Activated CD4-positive, CD25-positive, alpha-beta regulatory T cell treated with anti-CD3 and anti-CD28 coated beads, Interleukin-2, amount 50 U/mL, for 24 hours (primary cell): ENCODE results near the gene KDM1B.

ENCODE experiments used
- ATAC-seq, 2 donors: fragments of 150-1000 bp; cut with Tn5 transposase; one replicate each; pipeline ENCODE4 v1.10.0; 2021; ENCODE audit warnings: mild to moderate bottlenecking in 1 of 2, moderate library complexity in 1 of 2

KDM1B gene

DNA sequence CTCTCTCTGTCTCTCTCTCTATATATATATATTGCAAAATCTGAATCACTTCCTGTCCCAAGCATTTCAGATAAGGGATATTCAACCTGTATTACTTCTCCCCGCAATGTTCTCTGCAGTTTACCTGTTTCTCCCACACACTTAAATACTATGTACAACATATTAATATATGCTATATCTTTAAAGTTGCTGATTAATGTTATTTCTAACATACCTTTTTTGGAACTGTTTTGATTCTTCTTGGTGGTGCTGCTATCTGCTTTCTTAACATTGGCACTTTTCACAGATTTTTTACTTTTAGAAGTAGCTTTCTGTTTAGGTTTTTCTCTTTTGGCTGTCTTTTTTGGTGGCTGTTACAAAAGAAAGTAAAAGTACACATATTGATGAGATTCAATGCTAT lies 81.9 kb downstream of the KDM1B start:
- no peak for ATAC-seq

DNA sequence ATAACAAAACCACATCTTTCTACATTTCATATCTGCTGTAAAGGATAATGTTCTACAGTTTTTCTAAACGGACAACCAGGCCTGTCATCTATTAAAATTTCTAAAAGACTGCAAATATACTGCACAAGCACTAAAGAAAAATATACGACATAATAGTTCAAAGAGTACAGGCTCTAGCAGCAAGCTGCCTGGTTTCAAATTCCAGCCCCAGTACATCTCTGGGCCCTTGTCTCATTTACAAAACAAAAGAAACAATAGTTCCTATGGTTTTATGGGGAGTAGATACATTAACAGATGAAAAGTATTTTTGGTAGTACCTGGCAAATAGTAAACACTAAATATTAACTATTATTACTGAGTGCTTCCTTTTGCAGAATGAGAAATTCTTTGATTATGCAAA lies 85.0 kb downstream of the KDM1B start:
- no peak for ATAC-seq

DNA sequence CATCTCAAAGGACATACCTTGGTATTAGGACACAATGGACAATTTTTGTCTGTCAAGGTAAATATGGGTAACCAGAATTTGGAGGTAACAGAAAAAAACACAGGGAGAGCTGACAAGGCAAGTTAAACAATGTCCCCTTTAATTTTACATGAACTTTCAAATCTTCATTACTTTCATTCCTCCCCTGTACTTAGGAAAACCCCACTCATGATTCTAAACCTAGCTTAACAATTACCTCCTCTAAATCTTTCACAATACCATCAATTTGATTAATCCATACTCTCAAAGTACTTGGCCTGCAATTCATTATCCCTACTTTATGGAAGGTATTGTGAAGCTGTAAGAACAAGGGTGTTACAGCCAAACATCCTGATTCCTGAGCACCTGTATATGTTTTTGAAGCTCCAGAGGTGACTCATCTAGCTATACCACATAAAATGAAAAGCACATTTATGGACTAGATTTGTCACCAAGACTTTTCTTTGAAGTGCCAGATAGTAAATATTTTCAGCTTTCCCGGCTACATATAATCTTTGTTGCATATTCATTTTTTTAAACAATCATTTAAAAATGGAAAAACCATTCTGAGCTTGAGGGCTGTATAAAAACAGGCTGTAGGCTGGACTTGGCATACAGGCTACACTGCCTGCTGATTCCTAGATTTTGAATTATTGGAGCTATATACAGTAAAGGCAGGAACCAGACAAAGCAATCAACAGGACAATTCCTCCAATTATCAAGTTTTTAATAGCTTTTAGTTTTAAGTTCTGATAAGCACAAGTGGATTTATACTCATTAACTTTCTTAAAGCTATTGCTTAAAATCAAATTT lies 86.2 kb downstream of the KDM1B start:
- peak; percentile 25 to 36 for ATAC-seq

DNA sequence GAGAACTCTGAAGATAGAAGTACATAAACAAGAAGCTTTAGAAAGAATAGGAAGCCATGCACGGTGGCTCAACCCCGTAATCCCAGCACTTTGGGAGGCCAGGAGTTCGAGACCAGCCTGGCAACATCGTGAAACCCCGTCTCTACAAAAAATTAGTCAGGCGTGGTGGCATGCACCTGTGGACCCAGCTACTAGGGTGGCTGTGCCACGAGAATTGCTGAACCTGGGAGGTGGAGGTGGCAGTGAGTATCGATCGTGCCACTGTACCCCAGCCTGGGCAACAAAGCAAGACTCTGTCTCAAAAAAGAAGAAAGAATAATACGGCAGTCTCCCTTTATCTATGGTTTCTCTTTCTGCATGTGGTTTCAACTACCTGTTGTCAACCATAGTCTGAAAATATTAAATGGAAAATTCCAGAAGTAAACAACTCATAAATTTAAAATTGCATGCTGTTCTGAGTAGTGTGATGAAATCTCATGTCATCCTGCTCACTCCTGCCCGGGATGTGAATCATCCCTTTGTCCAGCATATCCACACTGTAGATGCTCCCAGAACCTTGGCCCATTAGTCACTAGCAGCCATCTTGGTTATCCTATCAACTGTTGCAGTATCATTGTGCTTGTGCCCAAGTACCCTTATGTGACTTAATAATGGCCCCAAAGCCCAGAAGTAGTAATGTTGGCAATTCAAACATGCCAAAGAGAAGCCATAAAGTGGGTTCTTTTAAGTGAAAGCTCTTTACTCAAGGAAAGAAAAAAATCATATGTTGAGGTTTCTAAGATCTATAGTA lies 87.0 kb downstream of the KDM1B start:
- ATAC-seq = no peak

DNA sequence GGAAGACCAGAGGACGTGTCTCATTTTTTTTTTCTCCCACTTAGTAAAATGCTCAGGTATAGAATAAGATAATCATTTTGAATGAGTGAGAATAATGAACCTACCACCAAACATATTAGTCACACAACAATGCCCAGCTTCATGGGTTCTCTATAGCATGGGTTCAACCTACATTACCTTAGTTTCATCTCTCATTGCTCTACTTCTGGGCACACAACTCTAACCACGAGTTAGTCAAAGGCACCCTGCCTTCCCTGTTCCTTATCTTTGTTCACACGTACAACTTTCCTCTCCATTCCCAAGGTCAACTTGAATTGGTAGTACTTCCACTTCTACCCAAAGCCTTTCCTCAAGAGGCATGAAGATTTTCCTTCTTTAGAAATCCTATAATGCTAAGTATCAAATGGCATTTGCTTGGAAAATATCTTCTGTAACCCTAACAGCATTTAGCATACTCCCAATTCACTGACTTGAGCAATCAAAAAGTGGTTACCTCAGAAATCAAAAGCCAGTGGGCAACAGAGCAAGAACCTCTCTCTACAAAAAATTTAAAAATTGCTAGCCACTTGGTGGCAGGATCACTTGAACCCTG lies 88.2 kb downstream of the KDM1B start:
- ATAC-seq = peak; percentile 49 to 65

DNA sequence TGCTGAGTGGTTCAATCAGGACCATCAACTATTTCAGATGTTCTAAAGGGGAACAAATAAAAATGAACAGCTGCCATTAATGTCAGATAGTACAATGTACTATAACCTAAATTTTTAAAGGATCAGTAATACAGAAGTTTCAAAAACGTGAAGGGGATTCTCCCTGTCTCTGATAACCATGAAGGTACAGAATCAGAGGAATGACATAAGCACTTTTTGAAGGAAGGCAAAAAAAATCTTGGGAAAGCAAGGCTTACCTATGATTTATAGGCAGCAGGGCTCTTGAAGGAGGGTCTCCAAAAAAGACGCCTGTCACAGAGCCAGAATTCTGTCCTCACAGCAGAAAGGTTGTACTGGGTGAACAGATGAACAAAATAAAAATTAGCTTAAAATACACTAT lies 89.0 kb downstream of the KDM1B start:
- no peak for ATAC-seq

DNA sequence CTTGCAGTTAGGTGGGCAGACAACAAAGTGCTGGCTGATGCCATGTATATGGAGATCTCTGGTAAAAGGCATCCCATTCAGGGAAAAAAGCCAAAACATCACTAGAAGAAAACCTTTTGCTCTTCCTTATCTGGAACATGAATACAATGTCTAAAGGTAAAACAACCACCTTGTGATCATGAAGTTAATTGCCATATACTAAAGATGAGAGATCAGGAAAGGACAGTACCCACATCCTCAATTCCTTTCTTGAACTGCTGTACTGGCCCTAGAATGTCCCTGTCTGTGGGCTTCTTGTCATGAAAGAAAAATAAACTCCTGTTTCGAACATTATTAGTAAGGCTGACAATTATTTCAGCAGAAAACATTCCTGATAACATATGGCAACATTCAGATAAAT lies 89.9 kb downstream of the KDM1B start:
- ATAC-seq = no peak

DNA sequence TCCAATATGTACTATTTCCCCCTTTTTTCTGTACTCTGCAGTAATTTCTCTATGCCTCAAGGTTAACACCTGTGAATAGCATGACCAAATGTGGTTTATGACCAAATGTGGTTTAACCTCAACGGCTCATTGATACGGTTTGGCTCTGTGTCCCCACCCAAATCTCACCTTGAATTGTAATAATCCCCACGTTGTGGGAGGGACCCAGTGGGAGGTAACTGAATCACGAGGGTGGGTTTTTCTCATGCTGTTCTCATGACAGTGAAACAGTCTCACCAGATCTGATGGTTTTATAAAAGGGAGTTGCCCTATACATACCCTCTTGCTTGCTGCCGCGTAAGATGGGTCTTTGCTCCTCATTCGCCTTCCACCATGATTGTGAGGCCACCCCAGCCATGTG lies 90.4 kb downstream of the KDM1B start:
- ATAC-seq = peak; percentile 74 to 75

DNA sequence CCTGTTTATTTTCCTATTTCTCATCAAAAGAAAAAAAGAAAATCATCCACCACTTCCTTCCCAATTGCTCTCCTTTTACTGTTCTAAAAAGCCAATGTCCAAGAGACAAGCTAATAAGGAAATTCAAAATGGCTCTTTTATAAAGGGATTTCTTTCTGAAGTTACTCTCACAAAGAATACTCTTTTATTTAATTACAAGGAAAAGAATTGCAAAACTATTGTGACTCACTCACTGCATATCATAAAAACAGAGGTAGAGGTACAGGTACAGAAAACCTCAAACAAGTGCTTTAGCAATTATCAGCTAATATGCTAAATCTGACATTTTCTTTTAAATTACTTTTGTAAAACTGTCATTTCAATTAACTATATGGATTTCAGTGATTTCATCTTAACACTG lies 91.0 kb downstream of the KDM1B start:
- no peak for ATAC-seq

DNA sequence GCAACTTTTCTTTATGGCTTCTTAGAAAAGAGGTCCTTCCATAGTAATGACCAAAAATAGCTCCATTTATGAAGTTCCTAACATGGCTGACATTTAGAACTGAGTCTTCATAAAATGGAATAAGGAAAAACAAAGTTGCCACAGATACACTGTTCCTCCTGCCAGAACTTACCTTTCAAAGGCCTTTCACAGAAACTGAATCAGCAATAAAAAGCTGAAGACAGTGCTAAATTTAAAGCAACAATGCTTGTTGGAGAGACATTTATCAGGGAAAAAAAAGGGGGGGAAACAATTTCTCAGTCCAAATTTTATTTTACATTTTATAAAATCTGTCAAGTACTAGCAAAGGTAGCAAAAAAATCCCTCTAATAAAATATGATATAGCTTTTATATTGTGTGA lies 91.8 kb downstream of the KDM1B start:
- ATAC-seq = no peak

DNA sequence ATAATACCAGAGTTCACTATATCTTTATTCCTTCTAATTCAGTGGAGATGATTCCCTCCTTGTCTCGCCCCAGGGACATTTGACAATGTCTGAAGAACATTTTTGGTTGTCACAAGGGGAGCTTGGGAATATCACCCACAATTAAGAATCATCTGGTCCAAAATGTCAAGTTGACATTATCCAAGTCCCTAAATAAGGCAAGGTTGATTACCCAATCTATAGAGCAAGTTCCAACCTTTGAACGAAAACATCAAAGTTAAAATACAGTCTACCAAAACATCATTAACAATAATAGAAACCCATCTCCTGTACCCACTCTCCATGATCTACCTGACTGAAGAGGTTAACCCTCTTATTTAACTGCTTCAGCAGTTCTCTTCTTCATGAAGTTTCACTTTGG lies 93.5 kb downstream of the KDM1B start:
- ATAC-seq = no peak

DNA sequence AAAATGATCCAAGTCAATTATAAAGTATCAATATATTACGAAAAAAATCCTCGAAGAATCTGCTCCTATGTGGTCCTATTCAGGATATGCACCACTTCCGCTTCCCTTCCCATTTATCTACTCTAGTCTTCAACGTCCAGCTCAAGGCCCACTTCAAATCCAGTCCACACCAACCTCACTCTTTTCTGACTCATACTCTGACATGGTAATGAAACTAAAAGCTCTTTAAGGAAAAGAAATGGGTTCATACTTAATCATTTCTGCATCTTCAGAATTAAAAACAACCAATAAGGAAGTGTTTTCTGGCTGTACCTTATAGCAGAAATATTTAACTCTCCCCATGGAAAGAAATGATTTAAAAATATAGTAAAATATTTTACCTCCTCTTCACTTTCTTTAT lies 94.0 kb downstream of the KDM1B start:
- no peak for ATAC-seq

DNA sequence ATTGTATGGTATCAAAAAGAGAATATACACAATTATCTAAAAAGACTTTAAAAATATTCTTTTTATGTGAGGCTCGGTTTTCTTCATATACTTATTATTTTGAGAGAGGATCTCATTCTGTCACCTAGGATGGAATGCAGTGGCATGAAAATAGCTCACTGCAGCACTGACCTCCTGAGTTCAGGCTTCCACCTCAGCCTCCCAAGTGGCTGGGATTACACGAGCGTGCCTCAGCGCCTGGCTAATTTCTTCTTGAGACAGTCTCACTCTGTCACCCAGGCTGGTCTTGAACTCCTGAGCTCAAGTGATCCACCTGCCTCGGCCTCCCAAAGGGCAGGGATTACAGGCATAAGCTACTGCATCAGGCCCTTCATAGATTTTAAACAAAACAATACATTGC lies 98.4 kb downstream of the KDM1B start:
- ATAC-seq = no peak

DNA sequence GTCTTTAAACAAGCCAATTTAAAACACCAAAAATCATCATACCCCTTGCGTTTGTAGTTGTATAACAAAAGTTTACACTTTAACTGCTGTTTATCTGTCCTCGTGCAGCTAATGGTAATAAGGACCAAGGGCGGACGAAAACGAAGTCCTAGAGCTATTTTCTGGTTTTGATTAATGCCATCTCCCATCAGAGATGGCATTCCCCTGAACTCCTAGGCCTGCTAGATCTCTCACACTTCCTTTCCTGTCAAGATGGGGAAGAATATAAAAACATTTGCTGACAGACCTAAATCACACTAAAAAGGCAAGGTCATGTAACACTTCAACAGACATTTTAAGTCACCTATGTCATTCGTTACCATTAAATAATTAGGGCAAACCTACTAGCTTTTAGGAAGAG lies 99.6 kb downstream of the KDM1B start:
- ATAC-seq = no peak

DNA sequence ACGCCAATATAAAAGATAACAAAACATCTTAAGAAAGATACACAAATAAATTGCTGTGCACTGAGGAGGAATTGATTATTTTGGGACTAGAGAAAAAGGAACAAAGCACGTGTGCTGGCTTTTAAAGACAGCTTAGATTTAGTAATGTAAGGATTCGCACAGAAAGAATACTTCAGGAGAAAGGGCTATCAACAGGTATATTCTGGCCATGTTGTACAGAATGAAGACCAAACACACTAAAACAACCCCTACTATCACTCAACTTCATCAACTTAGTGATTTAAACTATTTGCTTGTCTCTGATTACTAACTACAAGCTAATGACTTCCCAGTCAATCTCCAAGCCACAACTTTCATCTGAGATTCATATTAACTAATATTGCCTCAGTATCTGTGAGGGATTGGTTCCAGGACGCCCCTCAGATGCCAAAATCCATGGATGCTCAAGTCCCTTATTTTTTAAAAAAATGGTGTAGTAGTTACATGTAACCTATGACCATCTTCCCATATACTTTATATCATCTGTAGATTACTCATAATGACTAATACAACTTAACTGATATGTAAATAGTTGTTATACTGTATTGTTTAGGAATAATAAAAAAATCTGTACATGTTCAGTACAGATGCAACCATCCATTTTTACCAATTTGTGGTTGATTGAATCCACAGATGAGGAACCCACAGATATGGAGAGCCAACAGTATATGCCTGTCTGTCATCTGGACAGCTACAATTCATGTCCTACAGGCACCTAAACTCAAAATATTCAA lies 104.6 kb downstream of the KDM1B start:
- peak in 1 of 2 donors; percentile 3 for ATAC-seq

DNA sequence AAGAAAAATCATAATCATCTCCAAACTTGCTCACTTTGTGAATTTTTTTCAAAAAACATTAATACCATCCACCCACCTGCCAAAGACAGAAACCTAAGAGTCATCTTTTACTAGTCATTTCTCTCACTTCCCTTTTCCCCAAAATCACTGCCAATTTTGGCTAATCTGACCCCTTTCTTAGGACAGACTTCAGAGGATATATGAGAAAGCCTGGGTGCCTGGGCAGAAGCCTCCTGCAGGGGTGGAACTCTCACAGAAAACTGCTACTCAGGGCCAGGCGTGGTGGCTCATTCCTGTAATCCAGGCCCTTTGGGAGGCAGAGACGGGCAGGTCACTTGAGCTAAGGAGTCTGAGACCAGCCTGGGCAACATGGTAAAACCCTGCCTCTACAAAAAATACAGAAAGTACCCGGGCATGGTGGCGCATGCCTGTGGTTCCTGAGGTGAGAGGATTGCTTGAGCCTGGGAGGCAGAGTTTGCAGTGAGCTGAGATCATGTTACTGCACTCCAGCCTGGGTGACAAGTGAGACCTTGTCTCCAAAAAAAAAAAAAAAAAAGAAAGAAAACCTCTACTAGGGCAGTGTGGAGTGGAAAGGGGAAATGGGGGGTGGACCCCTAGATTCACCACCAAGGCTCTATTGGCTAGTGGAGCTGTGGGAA lies 105.4 kb downstream of the KDM1B start:
- ATAC-seq = peak; percentile 6 to 9

DNA sequence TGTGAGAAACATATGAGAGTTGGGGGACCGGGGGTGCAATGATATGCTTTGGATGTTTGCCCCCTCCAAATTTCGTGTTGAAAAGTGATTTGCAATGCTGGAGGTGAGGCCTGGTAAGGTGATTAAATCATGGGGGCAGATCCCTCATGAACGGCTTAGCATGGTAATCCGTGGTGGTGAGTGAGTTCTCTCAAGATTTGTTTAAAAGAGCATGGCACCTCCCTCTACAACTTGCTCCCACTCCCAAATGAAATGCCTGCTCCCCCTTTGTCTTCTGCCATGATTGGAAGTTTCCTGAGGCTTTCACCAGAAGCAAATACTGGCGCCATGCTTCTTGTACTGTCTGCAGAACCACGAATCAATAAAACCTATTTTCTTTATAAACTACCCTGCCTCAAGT lies 106.7 kb downstream of the KDM1B start:
- ATAC-seq = no peak

DNA sequence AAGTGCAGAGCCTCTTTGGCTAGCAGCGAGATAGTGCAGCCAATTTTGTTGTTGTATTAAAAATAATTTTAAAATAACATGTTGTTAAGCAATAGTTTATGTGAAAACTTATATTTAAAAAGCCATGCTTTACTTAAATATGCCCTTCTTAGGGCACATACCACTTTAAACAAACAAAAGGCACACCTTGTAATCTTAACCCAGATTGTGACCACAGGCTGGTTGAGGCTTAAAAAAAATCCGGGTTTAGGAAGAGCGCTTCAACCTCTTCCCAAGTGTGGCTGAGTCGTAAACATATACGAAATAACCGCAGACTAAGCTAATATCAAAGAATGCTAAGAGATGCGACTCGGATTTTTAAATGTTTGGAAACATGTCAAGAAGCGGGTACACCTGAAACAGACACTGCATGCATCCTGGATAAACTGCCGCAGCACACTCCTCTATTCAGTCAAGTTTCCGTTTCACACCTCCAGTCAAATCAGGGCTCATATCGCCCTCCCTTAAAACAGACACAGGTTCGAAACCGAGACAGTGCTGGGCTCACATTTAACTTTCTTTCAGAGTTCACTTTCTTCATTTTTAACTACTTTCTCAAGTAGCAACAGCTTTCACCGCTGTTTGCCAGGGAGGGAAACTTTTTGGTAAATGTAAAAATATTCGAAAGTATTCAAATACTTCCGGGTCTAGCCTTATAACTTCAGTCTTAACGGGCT lies 107.6 kb downstream of the KDM1B start:
- ATAC-seq = peak; percentile 61 to 63

DNA sequence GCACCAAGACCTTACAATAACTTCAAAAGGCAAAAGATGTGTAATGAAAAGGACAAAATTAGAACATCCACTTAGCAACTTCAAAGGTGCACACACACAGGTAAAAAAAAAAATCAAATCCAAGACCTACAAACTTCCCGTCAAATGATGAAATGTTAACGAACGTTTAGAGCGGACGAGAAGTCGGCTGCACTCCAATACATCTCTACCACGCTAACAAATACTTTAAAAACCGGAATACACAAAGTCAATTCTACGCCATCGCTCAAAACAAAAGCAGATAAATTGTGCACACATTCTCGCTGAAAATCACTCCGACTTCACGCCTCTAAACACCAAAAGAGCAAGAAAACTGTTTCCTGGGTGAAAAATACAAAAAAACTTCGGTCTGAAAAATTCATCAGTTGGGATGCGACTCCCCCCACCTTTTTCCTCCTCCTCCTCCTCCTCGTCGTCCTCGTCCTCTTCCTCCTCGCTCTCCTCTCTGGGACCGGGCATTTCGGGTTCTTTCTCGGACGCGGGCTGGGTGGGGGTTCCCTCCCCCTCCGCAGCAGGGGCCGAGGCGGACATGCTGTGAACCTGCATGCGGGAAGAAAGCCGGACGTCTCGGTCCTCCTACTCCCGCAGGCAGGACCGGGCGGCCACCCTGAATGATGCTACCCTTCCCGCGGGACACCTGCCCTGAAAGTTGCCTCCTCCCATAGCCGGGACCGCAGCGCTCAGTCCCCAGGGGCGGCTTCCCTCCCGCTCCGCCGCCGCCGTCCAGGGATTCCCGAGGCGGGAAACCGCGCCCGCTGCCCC lies 108.4 kb downstream of the KDM1B start:
- ATAC-seq = no peak

DNA sequence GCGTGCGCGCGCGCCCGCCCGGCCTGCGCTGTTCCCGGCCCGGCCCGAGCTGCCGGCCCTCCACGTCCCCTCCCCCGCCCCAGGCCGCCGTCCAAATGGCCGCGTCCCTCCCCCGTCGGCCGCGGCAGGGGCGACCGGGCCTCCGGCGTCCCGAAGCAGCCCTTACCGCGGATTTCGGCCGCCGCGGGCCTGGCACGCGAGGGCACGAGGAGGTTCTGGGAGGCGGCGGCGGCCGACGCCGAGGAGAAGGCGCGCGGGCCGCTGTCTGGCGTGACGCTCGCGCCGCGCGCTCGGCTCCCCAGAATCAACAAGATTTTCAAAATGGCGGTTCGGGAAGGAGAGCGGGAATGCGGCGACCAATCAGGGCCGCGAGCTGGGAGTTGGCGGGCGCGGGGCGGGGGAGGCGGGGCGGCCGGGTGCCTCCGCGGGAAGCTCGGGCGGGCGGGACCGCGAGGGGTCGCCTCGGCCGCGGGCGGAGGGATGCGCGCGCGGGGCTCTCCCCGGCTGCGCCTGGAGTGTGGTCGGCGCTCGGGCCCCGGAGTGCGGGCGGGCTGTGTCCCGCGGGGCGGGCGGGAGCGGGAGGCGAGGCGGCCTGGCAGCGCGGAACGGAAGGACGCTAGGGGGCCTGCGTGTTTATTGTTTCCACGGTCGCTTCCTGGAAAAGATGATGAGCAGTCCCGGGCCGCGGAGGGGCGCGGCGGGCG lies 109.1 kb downstream of the KDM1B start, which contains the start of gene DEK:
DEK (minus strand) TSS at position 312 of the 704 bp plus-strand sequence. CDS start 543 bp downstream, outside the sequence.
- peak; percentile 58 to 64 for ATAC-seq
